Measurements from ENCODE around the gene ATP8B2. TPM values are rescaled to one million over a fixed set of nuclear protein-coding genes. Genes with fewer than 3 reads are reported as not detected.
"Not testable (repeated sequence)": the region's sequence is repeated elsewhere in the genome, so short reads cannot be mapped to it uniquely, and the experiment has no call there.

ATP8B2 gene
- total and polyA plus RNA-seq, 11 donors: 7.2 to 45.0 (median 15.5) TPM

DNA sequence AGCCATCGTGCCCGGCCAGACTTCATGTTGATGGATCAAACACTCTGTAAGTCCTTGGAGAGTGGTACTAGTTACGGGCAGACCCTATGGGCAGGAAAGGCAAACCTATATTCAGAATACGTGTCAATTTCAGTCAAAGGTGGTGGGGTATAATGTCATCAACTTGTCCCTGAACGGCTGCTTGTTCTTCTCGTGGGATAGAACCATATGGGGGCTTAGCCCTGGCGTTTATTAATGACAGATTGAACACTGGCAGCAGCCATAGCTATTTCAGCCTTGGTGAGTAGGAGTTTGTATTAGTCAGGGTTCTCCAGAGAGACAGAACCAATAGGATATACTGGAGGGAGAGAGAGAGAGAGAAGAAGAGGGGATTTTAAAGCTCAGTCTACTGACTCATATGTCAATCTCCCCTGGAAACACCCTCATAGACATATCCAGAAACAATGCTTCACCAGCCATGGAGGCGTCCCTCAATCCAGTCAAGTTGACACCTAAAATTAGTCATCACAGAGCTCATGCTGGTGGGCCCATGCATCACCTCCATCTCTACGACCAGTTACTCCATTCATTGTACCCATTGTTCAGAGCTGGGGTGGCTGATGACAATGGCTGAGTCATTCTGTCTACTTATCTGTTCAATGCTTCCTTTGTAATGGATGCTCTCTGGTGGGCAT, 20.5 kb upstream of the ATP8B2 start:
- TF ChIP-seq CTCF (IDR thresholded peaks at IDR 0.05) (no peak), POLR2A (IDR thresholded peaks at IDR 0.05) (no peak)
- ATAC-seq: no peak
- H3K36me3 ChIP-seq: no peaks in the 10 kb centered on the region
- no peaks in the 10 kb centered on the region for H3K9me3 ChIP-seq
- no peak overlapping the region for H3K4me3 ChIP-seq
- intact Hi-C loops (cut with DNase I): no loop called here
- H3K27me3 ChIP-seq: no peaks in the 10 kb centered on the region
- no peak overlapping the region for H3K27ac ChIP-seq
- no peak for DNase-seq
- 77 to 85% (median 80%) methylated on average over 9 of the region's 9 CpGs for WGBS, 4 donors
- no peaks in the 10 kb centered on the region for H3K4me1 ChIP-seq

DNA sequence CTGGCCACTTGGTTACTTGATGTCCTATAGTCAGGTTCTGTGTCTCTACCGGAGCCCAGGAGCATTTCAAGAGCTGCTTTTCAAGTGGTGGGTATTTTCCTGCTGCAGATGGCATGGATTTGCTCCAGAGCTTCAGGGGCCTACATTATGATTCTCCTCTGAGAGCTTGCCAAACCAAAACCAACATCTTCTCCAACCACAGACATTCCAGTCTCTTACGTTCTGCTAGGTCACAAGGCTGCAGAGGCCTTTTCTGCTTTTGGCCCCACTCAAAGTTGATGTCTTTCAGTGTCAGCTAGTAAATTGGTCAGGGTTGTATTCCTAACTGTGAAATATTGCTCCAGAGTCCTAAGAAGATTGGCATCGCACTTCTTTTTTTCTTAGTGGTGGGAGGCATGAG, 19.2 kb upstream of the ATP8B2 start:
- TF ChIP-seq CTCF (IDR thresholded peaks at IDR 0.05) (no peak), POLR2A (IDR thresholded peaks at IDR 0.05) (no peak)
- no peak overlapping the region for H3K4me3 ChIP-seq
- no peaks in the 10 kb centered on the region for H3K36me3 ChIP-seq
- ATAC-seq: no peak
- no peaks in the 10 kb centered on the region for H3K4me1 ChIP-seq
- DNase-seq: no peak
- 82 to 90% (median 85%) methylated on average over 3 of the region's 3 CpGs for WGBS, 4 donors
- intact Hi-C loops (cut with DNase I): no loop called here
- H3K27ac ChIP-seq: no peak overlapping the region
- H3K9me3 ChIP-seq: no peaks in the 10 kb centered on the region
- H3K27me3 ChIP-seq: no peaks in the 10 kb centered on the region

DNA sequence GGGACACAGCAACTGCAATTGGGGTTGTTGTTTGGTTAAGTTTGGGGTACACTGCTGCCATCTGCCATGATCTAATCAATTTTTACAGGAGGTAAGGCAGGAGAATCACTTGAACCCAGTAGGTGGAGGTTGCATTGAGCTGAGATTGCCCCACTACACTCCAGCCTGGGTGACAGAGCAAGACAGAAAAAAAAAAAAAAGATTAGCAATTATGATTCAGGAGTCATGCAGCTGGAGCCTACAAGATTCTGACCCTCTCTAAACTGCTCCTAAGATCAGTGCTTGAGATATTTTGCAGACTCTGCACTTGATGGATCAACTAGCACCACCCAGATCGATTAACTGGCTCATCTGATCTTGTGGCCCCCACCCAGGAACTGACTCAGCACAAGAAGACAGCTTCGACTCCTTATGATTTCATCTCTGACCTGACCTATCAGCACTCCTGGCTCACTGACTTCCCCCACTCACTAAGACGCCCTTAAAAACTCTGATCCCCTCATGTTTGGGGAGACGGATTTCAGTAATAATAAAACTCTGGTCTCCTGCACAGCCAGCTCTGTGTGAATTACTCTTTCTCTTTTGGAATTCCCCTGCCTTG, 17.6 kb upstream of the ATP8B2 start:
- H3K9me3 ChIP-seq; H3K4me1 ChIP-seq; intact Hi-C loops (cut with DNase I); DNase-seq; H3K4me3 ChIP-seq; H3K27me3 ChIP-seq; H3K27ac ChIP-seq; ATAC-seq; H3K36me3 ChIP-seq: not testable (repeated sequence)
- WGBS, 4 donors: 60 to 64% (median 62%) methylated on average over 4 of the region's 4 CpGs

- DNase-seq; H3K9me3 ChIP-seq; H3K27me3 ChIP-seq; H3K27ac ChIP-seq; H3K4me3 ChIP-seq; H3K36me3 ChIP-seq; H3K4me1 ChIP-seq; intact Hi-C loops (cut with DNase I); ATAC-seq: not testable (repeated sequence)
- 86 to 89% (median 87%) methylated on average over 7 of the region's 7 CpGs for WGBS, 4 donors
Measured at GRCh38 chr1:154309136-154309535, 16.2 kb upstream of the ATP8B2 start.

- WGBS, 4 donors: 61 to 76% (median 68%) methylated on average over 10 to 13 of the region's 13 CpGs
- H3K27ac ChIP-seq; DNase-seq; intact Hi-C loops (cut with DNase I); ATAC-seq; H3K36me3 ChIP-seq; H3K9me3 ChIP-seq; H3K4me3 ChIP-seq; H3K4me1 ChIP-seq; H3K27me3 ChIP-seq: not testable (repeated sequence)
Measured at GRCh38 chr1:154312229-154313065, 12.9 kb upstream of the ATP8B2 start.
